ENCODE measurements around the gene PLSCR4.

Gene PLSCR4

GRCh38 chr3:146269271-146269670 is 18.4 kb upstream of the PLSCR4 start:
- no peak overlapping the region for H3K4me3 ChIP-seq (ENCODE audit: low read depth, low read length)
- no peak for TF ChIP-seq MYC (IDR thresholded peaks at IDR 0.05; ENCODE audit: low read depth, low read length)
- no peak for TF ChIP-seq POLR2A (IDR thresholded peaks at IDR 0.05; ENCODE audit: extremely low read depth, insufficient read length)
- no peak for TF ChIP-seq CTCF (IDR thresholded peaks at IDR 0.05; ENCODE audit: low read depth, low read length)
- TF ChIP-seq MAX (IDR thresholded peaks at IDR 0.05; ENCODE audit: low read depth, low read length): no peak
- no peak for DNase-seq (ENCODE audit: low read depth)

GRCh38 chr3:146268535-146269219 is 17.8 kb upstream of the PLSCR4 start:
- no peak for DNase-seq (ENCODE audit: low read depth)
- no peak overlapping the region for H3K4me3 ChIP-seq (ENCODE audit: low read depth, low read length)
- TF ChIP-seq CTCF (IDR thresholded peaks at IDR 0.05; ENCODE audit: low read depth, low read length) (no peak), POLR2A (IDR thresholded peaks at IDR 0.05; ENCODE audit: extremely low read depth, insufficient read length) (no peak), MYC (IDR thresholded peaks at IDR 0.05; ENCODE audit: low read depth, low read length) (no peak), MAX (IDR thresholded peaks at IDR 0.05; ENCODE audit: low read depth, low read length) (no peak)

GRCh38 chr3:146265720-146266119 is 14.8 kb upstream of the PLSCR4 start:
- DNase-seq (ENCODE audit: low read depth): no peak
- TF ChIP-seq CTCF (IDR thresholded peaks at IDR 0.05; ENCODE audit: low read depth, low read length) (no peak), MAX (IDR thresholded peaks at IDR 0.05; ENCODE audit: low read depth, low read length) (no peak), MYC (IDR thresholded peaks at IDR 0.05; ENCODE audit: low read depth, low read length) (no peak), POLR2A (IDR thresholded peaks at IDR 0.05; ENCODE audit: extremely low read depth, insufficient read length) (no peak)
- H3K4me3 ChIP-seq (ENCODE audit: low read depth, low read length): no peak overlapping the region

- H3K4me3 ChIP-seq (ENCODE audit: low read depth, low read length): no peak overlapping the region
- TF ChIP-seq CTCF (IDR thresholded peaks at IDR 0.05; ENCODE audit: low read depth, low read length) (no peak), MAX (IDR thresholded peaks at IDR 0.05; ENCODE audit: low read depth, low read length) (no peak)
- no peak for DNase-seq (ENCODE audit: low read depth)
Observed at GRCh38 chr3:146262371-146263110, 11.6 kb upstream of the PLSCR4 start.

DNA sequence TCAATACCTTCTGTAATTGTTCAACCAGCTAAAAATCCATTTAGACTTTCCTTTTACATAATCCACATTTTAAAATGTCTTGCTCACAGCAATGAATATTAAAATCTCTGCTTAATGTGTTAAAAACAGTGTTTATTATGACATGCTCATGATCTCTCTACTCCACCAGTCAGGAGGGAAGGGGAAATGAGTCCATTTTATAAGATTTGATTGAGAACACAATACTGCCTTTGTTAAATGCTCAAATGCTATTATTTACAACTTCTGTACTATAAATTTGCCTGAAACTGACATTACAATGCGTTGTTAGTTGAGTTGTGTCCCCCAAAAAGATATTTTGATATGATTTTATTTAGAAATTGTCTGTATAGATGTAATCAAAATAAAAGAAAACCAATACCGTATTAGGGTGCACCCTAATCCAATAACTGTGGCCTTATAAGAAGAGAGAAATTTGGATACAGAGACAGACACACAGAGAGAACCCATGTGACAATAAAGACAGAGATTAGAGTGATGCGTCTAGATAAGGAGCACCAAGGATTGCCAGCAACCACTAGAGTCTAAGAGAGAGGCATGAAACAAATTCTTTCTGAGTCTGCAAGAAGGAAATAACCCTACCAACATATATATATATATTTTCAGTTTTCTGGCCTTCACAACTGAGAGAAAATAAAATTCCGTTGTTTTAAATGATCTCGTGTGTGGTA is 9.1 kb upstream of the PLSCR4 start:
- H3K4me3 ChIP-seq (ENCODE audit: low read depth, low read length): no peak overlapping the region
- TF ChIP-seq MYC (IDR thresholded peaks at IDR 0.05; ENCODE audit: low read depth, low read length) (no peak), POLR2A (IDR thresholded peaks at IDR 0.05; ENCODE audit: extremely low read depth, insufficient read length) (no peak), MAX (IDR thresholded peaks at IDR 0.05; ENCODE audit: low read depth, low read length) (no peak), CTCF (IDR thresholded peaks at IDR 0.05; ENCODE audit: low read depth, low read length) (no peak)
- DNase-seq (ENCODE audit: low read depth): no peak

Measured in NB4 (cell line).